RWPE2 (cell line): ENCODE results near the gene DENND5B.
"Not testable (repeated sequence)": the region's sequence is repeated elsewhere in the genome, so short reads cannot be mapped to it uniquely, and the experiment has no call there.

Experiments
- ATAC-seq: fragments of 200-7000 bp; cut with Tn5 transposase; 3 replicates; pipeline ENCODE4 v1.9.1; 2021; ENCODE audit warnings: low read depth
- DNase-seq: peaks from one replicate; pipeline ENCODE4 v3.0.0-alpha.2; 2020; ENCODE audit warnings: low spot score
- H3K27ac ChIP-seq: fragments of 450-650 bp; 2 replicates; pipeline ENCODE4 v1.5.1; 2017; ENCODE audit warnings: mild to moderate bottlenecking; ENCODE audit not compliant: poor library complexity, severe bottlenecking
- H3K27me3 ChIP-seq: fragments of 250-450 bp; sonication (Bioruptor Pico); 2 replicates; pipeline ENCODE4 v1.5.1; 2021; ENCODE audit warnings: mild to moderate bottlenecking, moderate library complexity; ENCODE audit not compliant: insufficient read depth, poor library complexity, severe bottlenecking
- H3K36me3 ChIP-seq: fragments of 250-450 bp; sonication (Bioruptor Pico); 2 replicates; pipeline ENCODE4 v1.5.1; 2020; ENCODE audit warnings: low read depth, mild to moderate bottlenecking, moderate library complexity
- H3K4me1 ChIP-seq: fragments of 250-450 bp; sonication (Bioruptor Pico); 2 replicates; pipeline ENCODE4 v1.5.1; 2021; ENCODE audit warnings: mild to moderate bottlenecking, moderate library complexity; ENCODE audit not compliant: insufficient read depth, poor library complexity, severe bottlenecking
- H3K4me3 ChIP-seq: fragments of 250-450 bp; sonication (Bioruptor Pico); 2 replicates; pipeline ENCODE4 v1.5.1; 2021; ENCODE audit warnings: mild to moderate bottlenecking, moderate library complexity; ENCODE audit not compliant: severe bottlenecking
- H3K9me3 ChIP-seq: fragments of 250-450 bp; sonication (Bioruptor Pico); 2 replicates; pipeline ENCODE4 v1.5.1; 2021; ENCODE audit warnings: mild to moderate bottlenecking, moderate library complexity; ENCODE audit not compliant: severe bottlenecking
- CTCF ChIP-seq: fragments of 450-650 bp; IDR thresholded peaks from one replicate; pipeline ENCODE4 v1.5.1; 2017; ENCODE audit warnings: mild to moderate bottlenecking, moderate library complexity; ENCODE audit not compliant: poor library complexity, severe bottlenecking

The DENND5B gene

GRCh38 chr12:31562594-31563328 is 28.2 kb downstream of the DENND5B start:
- DNase-seq: no peak
- Histone ChIP-seq H3K27me3 (no peaks in the 10 kb centered on the region), H3K27ac (no peak overlapping the region), H3K36me3 (no peaks in the 10 kb centered on the region), H3K9me3 (no peaks in the 10 kb centered on the region), H3K4me3 (no peak overlapping the region), H3K4me1 (peaks cover 9% of the 10 kb centered on the region)
- ATAC-seq: no peak
- no peak for TF ChIP-seq CTCF

- DNase-seq (no peak), ATAC-seq (no peak)
- Histone ChIP-seq H3K27me3 (no peaks in the 10 kb centered on the region), H3K27ac (no peak overlapping the region), H3K36me3 (no peaks in the 10 kb centered on the region), H3K4me1 (peaks cover 9% of the 10 kb centered on the region), H3K4me3 (no peak overlapping the region), H3K9me3 (peaks cover 2% of the 10 kb centered on the region)
- no peak for TF ChIP-seq CTCF
Measured at GRCh38 chr12:31560516-31560915, 30.4 kb downstream of the DENND5B start.

- Histone ChIP-seq H3K27me3 (no peaks in the 10 kb centered on the region), H3K4me3 (no peak overlapping the region), H3K27ac (no peak overlapping the region), H3K4me1 (peaks cover 9% of the 10 kb centered on the region), H3K36me3 (no peaks in the 10 kb centered on the region), H3K9me3 (peaks cover 2% of the 10 kb centered on the region)
- DNase-seq: no peak
- no peak for TF ChIP-seq CTCF
- no peak for ATAC-seq
Measured at GRCh38 chr12:31558521-31558920, 32.4 kb downstream of the DENND5B start.

GRCh38 chr12:31557707-31558106 is 33.2 kb downstream of the DENND5B start:
- DNase-seq: no peak
- peaks cover 9% of the 10 kb centered on the region for H3K4me1 ChIP-seq

GRCh38 chr12:31555466-31555865 is 35.5 kb downstream of the DENND5B start:
- H3K9me3 ChIP-seq, H3K36me3 ChIP-seq, H3K27me3 ChIP-seq, H3K27ac ChIP-seq, H3K4me3 ChIP-seq, H3K4me1 ChIP-seq, ATAC-seq, DNase-seq: not testable (repeated sequence)

More at GRCh38 chr12:31557707-31558106, 33.2 kb downstream of the DENND5B start:
- no peak for TF ChIP-seq CTCF
- Histone ChIP-seq H3K27ac (no peak overlapping the region), H3K27me3 (no peaks in the 10 kb centered on the region), H3K4me3 (no peak overlapping the region), H3K36me3 (no peaks in the 10 kb centered on the region), H3K9me3 (peaks cover 2% of the 10 kb centered on the region)
- no peak for ATAC-seq

GRCh38 chr12:31550590-31550989 is 40.3 kb downstream of the DENND5B start:
- H3K36me3 ChIP-seq, H3K4me3 ChIP-seq, ATAC-seq, H3K4me1 ChIP-seq, H3K27ac ChIP-seq, H3K9me3 ChIP-seq, H3K27me3 ChIP-seq, DNase-seq: not testable (repeated sequence)
